Stimulated activated naive B cell treated with anti-CD40 and anti-IgM and Interleukin-4, amounts not matched to agents 10 μg/mL and 1 μg/mL and 100 μg/mL, for 72 hours (primary cell): ENCODE measurements around the gene HSPA4.
A peak's percentile ranks its signal among the peaks of the same experiment; 100 is the strongest.

Experiments
- ATAC-seq, 2 donors: fragments of 150-1000 bp; cut with Tn5 transposase; replicated peaks; 2 replicates each; pipeline ENCODE4 v1.10.0; 2021; ENCODE audit warnings: moderate library complexity in 1 of 2
- DNase-seq: peaks from one replicate; pipeline ENCODE4 v3.0.0; 2021
- H3K27ac Mint-ChIP-seq: one replicate; pipeline ENCODE4 v1.8.0; 2022; ENCODE audit warnings: mild to moderate bottlenecking, mixed read lengths
- H3K27me3 Mint-ChIP-seq, 2 donors: one replicate each; pipeline ENCODE4 v1.8.0; 2022; ENCODE audit warnings: mixed read lengths in 2 of 2
- H3K36me3 Mint-ChIP-seq, 2 donors: one replicate each; pipeline ENCODE4 v1.8.0; 2022; ENCODE audit warnings: mixed read lengths in 2 of 2, mild to moderate bottlenecking in 1 of 2
- H3K4me1 Mint-ChIP-seq, 2 donors: one replicate each; pipeline ENCODE4 v1.8.0; 2022; ENCODE audit warnings: mixed read lengths in 2 of 2, mild to moderate bottlenecking in 1 of 2
- H3K4me3 Mint-ChIP-seq, 2 donors: one replicate each; pipeline ENCODE4 v1.8.0; 2022; ENCODE audit warnings: mild to moderate bottlenecking in 2 of 2, mixed read lengths in 2 of 2, moderate library complexity in 1 of 2
- H3K9me3 Mint-ChIP-seq, 2 donors: one replicate each; pipeline ENCODE4 v1.8.0; 2022; ENCODE audit warnings: mixed read lengths in 2 of 2, mild to moderate bottlenecking in 1 of 2

Gene HSPA4

GRCh38 chr5:133117166-133117911 is 65.5 kb downstream of the HSPA4 start:
- H3K9me3 Mint-ChIP-seq = no peaks in the 10 kb centered on the region

GRCh38 chr5:133117912-133118445 is 66.2 kb downstream of the HSPA4 start:
- ATAC-seq = no peak
- Mint-ChIP-seq H3K9me3 (no peaks in the 10 kb centered on the region), H3K4me1 (peaks cover 39 to 52% of the 10 kb centered on the region in 2 donors), H3K4me3 (no peak overlapping the region), H3K27me3 (no peaks in the 10 kb centered on the region), H3K27ac (no peak overlapping the region), H3K36me3 (no peaks in the 10 kb centered on the region)
- no peak for DNase-seq

More at GRCh38 chr5:133117166-133117911, 65.5 kb downstream of the HSPA4 start:
- peak overlapping the region; percentile 47 for H3K27ac Mint-ChIP-seq
- H3K4me1 Mint-ChIP-seq = peaks cover 44 to 58% of the 10 kb centered on the region in 2 donors
- no peak for ATAC-seq
- no peak overlapping the region for H3K4me3 Mint-ChIP-seq
- DNase-seq = no peak
- H3K36me3 Mint-ChIP-seq = no peaks in the 10 kb centered on the region
- no peaks in the 10 kb centered on the region for H3K27me3 Mint-ChIP-seq

- Mint-ChIP-seq H3K27ac (no peak overlapping the region), H3K9me3 (no peaks in the 10 kb centered on the region), H3K36me3 (no peaks in the 10 kb centered on the region), H3K4me3 (no peak overlapping the region), H3K27me3 (no peaks in the 10 kb centered on the region), H3K4me1 (peaks cover 37 to 52% of the 10 kb centered on the region in 2 donors)
- DNase-seq (no peak), ATAC-seq (no peak)
Measured at GRCh38 chr5:133118741-133119140, 66.9 kb downstream of the HSPA4 start.

- H3K4me3 Mint-ChIP-seq = no peak overlapping the region
- DNase-seq = no peak
- no peaks in the 10 kb centered on the region for H3K9me3 Mint-ChIP-seq
- no peaks in the 10 kb centered on the region for H3K27me3 Mint-ChIP-seq
- H3K4me1 Mint-ChIP-seq = peaks cover 33 to 50% of the 10 kb centered on the region in 2 donors
- ATAC-seq = no peak
- no peaks in the 10 kb centered on the region for H3K36me3 Mint-ChIP-seq
- H3K27ac Mint-ChIP-seq = no peak overlapping the region
Measured at GRCh38 chr5:133119233-133119711, 67.5 kb downstream of the HSPA4 start.

- no peak for ATAC-seq
- no peak for DNase-seq
- Mint-ChIP-seq H3K27me3 (no peaks in the 10 kb centered on the region), H3K9me3 (no peaks in the 10 kb centered on the region), H3K4me3 (no peak overlapping the region), H3K36me3 (no peaks in the 10 kb centered on the region), H3K4me1 (peaks cover 25 to 40% of the 10 kb centered on the region in 2 donors), H3K27ac (peak overlapping the region; percentile 68)
Measured at GRCh38 chr5:133120156-133120750, 68.4 kb downstream of the HSPA4 start.

- no peaks in the 10 kb centered on the region for H3K9me3 Mint-ChIP-seq
- H3K27ac Mint-ChIP-seq = peak overlapping the region; percentile 68
- no peak for ATAC-seq
- peaks cover 16 to 32% of the 10 kb centered on the region in 2 donors for H3K4me1 Mint-ChIP-seq
- H3K27me3 Mint-ChIP-seq = no peaks in the 10 kb centered on the region
- H3K4me3 Mint-ChIP-seq = no peak overlapping the region
- no peak for DNase-seq
- H3K36me3 Mint-ChIP-seq = no peaks in the 10 kb centered on the region
Measured at GRCh38 chr5:133121080-133121479, 69.3 kb downstream of the HSPA4 start.

GRCh38 chr5:133121611-133122150 is 69.9 kb downstream of the HSPA4 start:
- H3K27ac Mint-ChIP-seq = no peak overlapping the region
- peaks cover 10 to 26% of the 10 kb centered on the region in 2 donors for H3K4me1 Mint-ChIP-seq
- no peak overlapping the region for H3K4me3 Mint-ChIP-seq
- H3K36me3 Mint-ChIP-seq = no peaks in the 10 kb centered on the region
- H3K27me3 Mint-ChIP-seq = peaks cover 0 to 4% of the 10 kb centered on the region in 2 donors
- no peak for DNase-seq
- no peak for ATAC-seq
- H3K9me3 Mint-ChIP-seq = no peaks in the 10 kb centered on the region

- Mint-ChIP-seq H3K4me3 (no peak overlapping the region), H3K27me3 (peaks cover 4 to 5% of the 10 kb centered on the region in 2 donors), H3K4me1 (peaks cover 7 to 17% of the 10 kb centered on the region in 2 donors), H3K27ac (no peak overlapping the region), H3K9me3 (no peaks in the 10 kb centered on the region), H3K36me3 (no peaks in the 10 kb centered on the region)
- DNase-seq = no peak
- ATAC-seq = no peak
Measured at GRCh38 chr5:133122711-133123110, 70.9 kb downstream of the HSPA4 start.

GRCh38 chr5:133123297-133123696 is 71.5 kb downstream of the HSPA4 start:
- Mint-ChIP-seq H3K9me3 (no peaks in the 10 kb centered on the region), H3K27me3 (peaks cover 4 to 5% of the 10 kb centered on the region in 2 donors), H3K4me3 (no peak overlapping the region), H3K36me3 (no peaks in the 10 kb centered on the region), H3K27ac (no peak overlapping the region), H3K4me1 (peaks cover 7 to 17% of the 10 kb centered on the region in 2 donors)
- peak; percentile 87 to 92 for ATAC-seq
- DNase-seq = no peak

- H3K4me1 Mint-ChIP-seq = peaks cover 6 to 17% of the 10 kb centered on the region in 2 donors
- peaks cover 4 to 5% of the 10 kb centered on the region in 2 donors for H3K27me3 Mint-ChIP-seq
- no peak overlapping the region for H3K4me3 Mint-ChIP-seq
- ATAC-seq (no peak), DNase-seq (no peak)
- H3K9me3 Mint-ChIP-seq = no peaks in the 10 kb centered on the region
- no peak overlapping the region for H3K27ac Mint-ChIP-seq
- H3K36me3 Mint-ChIP-seq = no peaks in the 10 kb centered on the region
Measured at GRCh38 chr5:133124891-133125290, 73.1 kb downstream of the HSPA4 start.

- Mint-ChIP-seq H3K27ac (no peak overlapping the region), H3K4me3 (no peak overlapping the region), H3K36me3 (no peaks in the 10 kb centered on the region), H3K27me3 (peaks cover 4 to 5% of the 10 kb centered on the region in 2 donors), H3K9me3 (no peaks in the 10 kb centered on the region), H3K4me1 (peaks cover 5 to 18% of the 10 kb centered on the region in 2 donors)
- DNase-seq (no peak), ATAC-seq (no peak)
Measured at GRCh38 chr5:133128066-133128465, 76.3 kb downstream of the HSPA4 start.

GRCh38 chr5:133129289-133129688 is 77.5 kb downstream of the HSPA4 start:
- Mint-ChIP-seq H3K36me3 (no peaks in the 10 kb centered on the region), H3K4me3 (no peak overlapping the region), H3K27ac (no peak overlapping the region), H3K27me3 (peaks cover 4 to 5% of the 10 kb centered on the region in 2 donors), H3K9me3 (no peaks in the 10 kb centered on the region), H3K4me1 (peaks cover 0 to 8% of the 10 kb centered on the region in 2 donors)
- ATAC-seq (no peak), DNase-seq (no peak)

GRCh38 chr5:133129950-133130349 is 78.1 kb downstream of the HSPA4 start:
- Mint-ChIP-seq H3K4me3 (no peak overlapping the region), H3K9me3 (peaks cover 0 to 2% of the 10 kb centered on the region in 2 donors), H3K4me1 (peaks cover 0 to 8% of the 10 kb centered on the region in 2 donors), H3K27ac (no peak overlapping the region), H3K36me3 (no peaks in the 10 kb centered on the region), H3K27me3 (peaks cover 4 to 5% of the 10 kb centered on the region in 2 donors)
- ATAC-seq = no peak
- no peak for DNase-seq

GRCh38 chr5:133130387-133131118 is 78.7 kb downstream of the HSPA4 start:
- H3K27ac Mint-ChIP-seq = no peak overlapping the region
- peaks cover 0 to 8% of the 10 kb centered on the region in 2 donors for H3K4me1 Mint-ChIP-seq
- no peak for ATAC-seq

More at GRCh38 chr5:133130387-133131118, 78.7 kb downstream of the HSPA4 start:
- peaks cover 0 to 2% of the 10 kb centered on the region in 2 donors for H3K9me3 Mint-ChIP-seq
- no peak overlapping the region for H3K4me3 Mint-ChIP-seq
- DNase-seq = no peak
- peaks cover 4 to 5% of the 10 kb centered on the region in 2 donors for H3K27me3 Mint-ChIP-seq
- H3K36me3 Mint-ChIP-seq = no peaks in the 10 kb centered on the region
